ENCODE measurements around the gene PGAP6. TPM values are rescaled to one million over a fixed set of nuclear protein-coding genes. Genes with fewer than 3 reads are reported as not detected.
A peak's percentile ranks its signal among the peaks of the same experiment; 100 is the strongest.

The PGAP6 gene
- total RNA-seq, 1 donor from 2014 or later: 80.5 TPM

DNA sequence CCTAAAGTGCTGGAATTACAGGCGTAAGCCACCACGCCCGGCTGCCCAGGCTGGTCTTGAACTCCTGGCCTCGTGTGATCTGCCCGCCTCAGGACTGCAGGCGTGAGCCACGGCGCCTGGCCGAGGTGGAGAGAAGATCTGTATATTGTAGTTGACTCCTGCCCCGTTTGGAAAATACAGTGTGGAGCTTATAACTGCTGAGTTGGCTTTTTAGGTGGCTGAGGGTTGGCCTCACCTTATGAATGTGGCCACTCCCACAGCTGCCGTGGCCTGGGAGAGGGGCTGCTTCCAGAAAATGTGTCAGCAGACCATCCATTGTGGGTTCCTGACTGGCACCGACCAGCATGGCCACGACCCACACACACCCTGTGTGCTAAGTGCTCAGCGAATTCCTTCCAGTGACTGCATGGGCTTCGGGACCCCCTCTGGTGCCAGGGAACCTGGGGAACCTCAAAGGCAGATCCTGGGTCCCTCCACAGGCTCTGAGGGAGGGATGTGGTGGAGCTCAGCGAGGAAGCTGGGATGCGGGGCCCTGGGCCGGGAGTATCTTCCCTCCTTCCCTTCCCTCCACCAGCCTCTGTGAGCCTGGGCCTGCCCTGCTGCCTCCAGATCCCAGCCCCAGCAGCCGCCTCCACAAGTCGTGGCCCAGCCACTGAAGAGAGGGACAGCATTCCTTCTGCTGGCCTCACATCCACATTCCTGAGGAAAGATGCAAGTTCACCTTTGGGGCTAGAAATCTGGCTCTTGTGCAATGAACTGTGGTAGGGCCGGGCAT is 32.8 kb upstream of the PGAP6 start:
- no peak for FAIRE-seq
- Histone ChIP-seq H3K9ac (ENCODE audit: low read length) (no peak overlapping the region), H4K20me1 (ENCODE audit: insufficient read depth, low read length) (no peaks in the 10 kb centered on the region), H3K27me3 (ENCODE audit: insufficient read depth, low read length) (no peaks in the 10 kb centered on the region), H2AFZ (ENCODE audit: low read depth, low read length) (no peak overlapping the region), H3K4me1 (ENCODE audit: insufficient read depth, low read length) (no peaks in the 10 kb centered on the region), H3K4me3 (ENCODE audit: insufficient read depth, low read depth, low read length) (no peak overlapping the region), H3K36me3 (ENCODE audit: insufficient read depth, low read length) (no peaks in the 10 kb centered on the region), H3K9me3 (ENCODE audit: insufficient read depth, low read depth, low read length) (no peaks in the 10 kb centered on the region), H3K27ac (ENCODE audit: low read depth, low read length) (no peak overlapping the region), H3K79me2 (ENCODE audit: insufficient read depth, low read length) (no peaks in the 10 kb centered on the region), H3K4me2 (ENCODE audit: low read length) (no peak overlapping the region)
- peak; percentile 22 for DNase-seq (ENCODE audit: low read depth)
- Mint-ChIP-seq H3K27ac (ENCODE audit: unreplicated experiment) (no peak overlapping the region), H3K36me3 (ENCODE audit: low read depth, unreplicated experiment) (no peaks in the 10 kb centered on the region), H3K9me3 (ENCODE audit: unreplicated experiment) (no peaks in the 10 kb centered on the region), H3K27me3 (ENCODE audit: low read depth, unreplicated experiment) (no peaks in the 10 kb centered on the region), H3K4me3 (ENCODE audit: unreplicated experiment) (no peak overlapping the region), H3K4me1 (ENCODE audit: low read depth, unreplicated experiment) (no peaks in the 10 kb centered on the region)
- TF ChIP-seq, protein P1, sequence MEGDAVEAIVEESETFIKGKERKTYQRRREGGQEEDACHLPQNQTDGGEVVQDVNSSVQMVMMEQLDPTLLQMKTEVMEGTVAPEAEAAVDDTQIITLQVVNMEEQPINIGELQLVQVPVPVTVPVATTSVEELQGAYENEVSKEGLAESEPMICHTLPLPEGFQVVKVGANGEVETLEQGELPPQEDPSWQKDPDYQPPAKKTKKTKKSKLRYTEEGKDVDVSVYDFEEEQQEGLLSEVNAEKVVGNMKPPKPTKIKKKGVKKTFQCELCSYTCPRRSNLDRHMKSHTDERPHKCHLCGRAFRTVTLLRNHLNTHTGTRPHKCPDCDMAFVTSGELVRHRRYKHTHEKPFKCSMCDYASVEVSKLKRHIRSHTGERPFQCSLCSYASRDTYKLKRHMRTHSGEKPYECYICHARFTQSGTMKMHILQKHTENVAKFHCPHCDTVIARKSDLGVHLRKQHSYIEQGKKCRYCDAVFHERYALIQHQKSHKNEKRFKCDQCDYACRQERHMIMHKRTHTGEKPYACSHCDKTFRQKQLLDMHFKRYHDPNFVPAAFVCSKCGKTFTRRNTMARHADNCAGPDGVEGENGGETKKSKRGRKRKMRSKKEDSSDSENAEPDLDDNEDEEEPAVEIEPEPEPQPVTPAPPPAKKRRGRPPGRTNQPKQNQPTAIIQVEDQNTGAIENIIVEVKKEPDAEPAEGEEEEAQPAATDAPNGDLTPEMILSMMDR (IDR thresholded peaks at IDR 0.05; ENCODE audit: insufficient read depth, low read depth, low read length): no peak
- TF ChIP-seq EZH2 (IDR thresholded peaks at IDR 0.05; ENCODE audit: insufficient read depth, low read length): no peak

DNA sequence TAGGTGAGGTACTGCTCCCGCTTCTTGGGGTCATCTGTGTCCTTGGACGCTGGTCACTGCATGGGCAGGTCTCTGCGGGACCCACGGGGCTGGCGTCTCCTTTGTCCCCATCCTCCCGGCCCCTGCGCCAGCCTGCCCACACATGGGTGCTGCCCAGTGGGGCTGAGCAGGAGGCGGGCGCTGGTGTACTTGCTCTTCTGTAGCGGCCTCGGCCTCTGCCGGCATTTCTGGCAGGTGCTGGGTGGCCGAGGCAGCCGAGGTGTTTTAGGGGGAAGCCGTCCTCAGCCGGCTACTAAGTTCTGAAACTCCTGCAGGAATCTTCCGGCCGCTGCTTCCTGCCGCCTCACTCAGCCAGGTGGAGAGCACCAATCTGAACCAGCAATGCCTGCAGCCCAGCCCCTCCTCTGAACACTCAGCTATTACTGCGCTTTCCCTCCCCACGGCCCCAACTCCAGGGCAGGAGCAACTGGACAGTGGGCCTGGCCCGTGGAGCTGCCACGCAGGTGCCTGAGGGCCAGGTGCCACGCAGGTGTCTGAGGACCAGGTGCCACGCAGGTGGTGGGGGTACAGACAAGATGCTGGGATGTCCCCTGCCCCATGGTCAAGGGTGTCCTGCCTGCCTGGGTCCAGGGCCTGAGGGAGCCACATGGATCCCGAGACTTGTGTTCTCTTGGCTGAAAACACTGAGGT is 29.9 kb upstream of the PGAP6 start:
- no peak for FAIRE-seq

More for the DNA sequence above, 29.9 kb upstream of the PGAP6 start:
- Mint-ChIP-seq H3K36me3 (ENCODE audit: low read depth, unreplicated experiment) (peaks cover 2% of the 10 kb centered on the region), H3K4me1 (ENCODE audit: low read depth, unreplicated experiment) (no peaks in the 10 kb centered on the region), H3K4me3 (ENCODE audit: unreplicated experiment) (no peak overlapping the region), H3K9me3 (ENCODE audit: unreplicated experiment) (no peaks in the 10 kb centered on the region), H3K27ac (ENCODE audit: unreplicated experiment) (no peak overlapping the region), H3K27me3 (ENCODE audit: low read depth, unreplicated experiment) (no peaks in the 10 kb centered on the region)
- H2AFZ ChIP-seq (ENCODE audit: low read depth, low read length): no peak overlapping the region
- H4K20me1 ChIP-seq (ENCODE audit: insufficient read depth, low read length): no peaks in the 10 kb centered on the region
- no peaks in the 10 kb centered on the region for H3K9me3 ChIP-seq (ENCODE audit: insufficient read depth, low read depth, low read length)
- no peaks in the 10 kb centered on the region for H3K4me1 ChIP-seq (ENCODE audit: insufficient read depth, low read length)
- no peak overlapping the region for H3K27ac ChIP-seq (ENCODE audit: low read depth, low read length)
- no peaks in the 10 kb centered on the region for H3K36me3 ChIP-seq (ENCODE audit: insufficient read depth, low read length)
- no peak overlapping the region for H3K4me3 ChIP-seq (ENCODE audit: insufficient read depth, low read depth, low read length)
- no peak for DNase-seq (ENCODE audit: low read depth)
- H3K9ac ChIP-seq (ENCODE audit: low read length): no peak overlapping the region
- no peaks in the 10 kb centered on the region for H3K27me3 ChIP-seq (ENCODE audit: insufficient read depth, low read length)
- H3K4me2 ChIP-seq (ENCODE audit: low read length): no peak overlapping the region
- no peaks in the 10 kb centered on the region for H3K79me2 ChIP-seq (ENCODE audit: insufficient read depth, low read length)
- no peak for TF ChIP-seq EZH2 (IDR thresholded peaks at IDR 0.05; ENCODE audit: insufficient read depth, low read length)
- TF ChIP-seq, protein P1 (IDR thresholded peaks at IDR 0.05; ENCODE audit: insufficient read depth, low read depth, low read length): no peak

Data from astrocyte (in vitro differentiated cells and primary cell).